HCT116 (cell line): Measurements from ENCODE around the gene HMGCS2. TPM values are rescaled to one million over a fixed set of nuclear protein-coding genes. Genes with fewer than 3 reads are reported as not detected.
"Not testable (repeated sequence)": the region's sequence is repeated elsewhere in the genome, so short reads cannot be mapped to it uniquely, and the experiment has no call there.

Source experiments
- ATAC-seq: fragments of 200-7000 bp; cut with Tn5 transposase; 2 replicates; pipeline ENCODE4 v1.9.1; 2020; ENCODE audit warnings: mild to moderate bottlenecking, moderate library complexity
- BruUV-seq: library from RNA; stranded (reverse); fragments of 400-500 nt; replicated peaks from 2 replicates; lab custom pipeline; 2021; lab: Mats Ljungman, UMichigan
- CTCF ChIA-PET: fragments of 300-600 bp; sonication (Branson Sonifier 250); formaldehyde crosslinking; loops from one replicate; lab custom pipeline; 2021; ENCODE audit warnings: antibody characterized with exemption; lab: Charles Lee
- POLR2A ChIA-PET: fragments of 300-600, 350-600 bp; sonication (Branson Sonifier 250); formaldehyde crosslinking; loops from one replicate; lab custom pipeline; 2021; ENCODE audit warnings: antibody characterized with exemption; lab: Charles Lee
- RAD21 ChIA-PET, 2 experiments: fragments of 300-600 bp; sonication (Branson Sonifier 250); formaldehyde crosslinking; loops; one replicate each; lab custom pipeline; 2023; ENCODE audit warnings: low total read pairs in 2 of 2; ENCODE audit not compliant: uncharacterized antibody in 2 of 2, unreplicated experiment in 2 of 2, low non-redundant PET in 1 of 2; lab: Charles Lee
- DNase-seq: peaks from one replicate; pipeline ENCODE4 v3.0.0-alpha.2; 2010; ENCODE audit warnings: low read depth, low spot score
- H2AFZ ChIP-seq: fragments of 200-600 bp; shearing (Covaris generic), sonication (generic); 2 replicates; pipeline ENCODE4 v1.6.1; 2017; ENCODE audit warnings: low read depth, mixed run types, mixed read lengths, antibody characterized with exemption, low read length; ENCODE audit not compliant: poor library complexity, severe bottlenecking
- H3K27ac ChIP-seq: 2 replicates; pipeline ENCODE4 v1.5.1; 2012; ENCODE audit warnings: low read depth, low read length
- H3K27me3 ChIP-seq: fragments of 200-600 bp; sonication (generic); 2 replicates; pipeline ENCODE4 v1.6.1; 2016; ENCODE audit warnings: mixed run types, low read length, mixed read lengths; ENCODE audit not compliant: insufficient read depth
- H3K36me3 ChIP-seq, 2 experiments: fragments of 200-500 bp in 1 of 2; fragments of 200-600 bp in 1 of 2; sonication (Bioruptor generic) in 1 of 2; sonication (generic) in 1 of 2; 2 replicates each; pipeline versions ENCODE4 v1.5.1 to v1.6.1; 2014 to 2016; ENCODE audit warnings: low read length in 2 of 2, inconsistent platforms in 1 of 2, mixed read lengths in 1 of 2, mixed run types in 1 of 2; ENCODE audit not compliant: insufficient read depth in 2 of 2, control insufficient read depth in 1 of 2
- H3K4me1 ChIP-seq, 2 experiments: fragments of 200-600 bp in 1 of 2; sonication (generic) in 1 of 2; 2 replicates each; pipeline versions ENCODE4 v1.5.1 to v1.6.1; 2012 to 2017; ENCODE audit warnings: low read length in 2 of 2, inconsistent platforms in 1 of 2, mild to moderate bottlenecking in 1 of 2, mixed read lengths in 1 of 2, mixed run types in 1 of 2, moderate library complexity in 1 of 2; ENCODE audit not compliant: insufficient read depth in 2 of 2, control insufficient read depth in 1 of 2
- H3K4me2 ChIP-seq: fragments of 200-600 bp; sonication (generic); 2 replicates; pipeline ENCODE4 v1.6.1; 2017; ENCODE audit warnings: mixed run types, low read length, mixed read lengths
- H3K4me3 ChIP-seq, 2 experiments: fragments of 200-600 bp in 1 of 2; sonication (generic) in 1 of 2; replicated peaks in 1 of 2; 2 replicates each; pipeline ENCODE4 v1.5.1; 2011 to 2016; ENCODE audit warnings: low read length in 2 of 2, control low read depth in 1 of 2, low read depth in 1 of 2, mild to moderate bottlenecking in 1 of 2, mixed read lengths in 1 of 2, mixed run types in 1 of 2
- H3K79me2 ChIP-seq: fragments of 200-600 bp; sonication (generic); 2 replicates; pipeline ENCODE4 v1.6.1; 2017; ENCODE audit warnings: mild to moderate bottlenecking, mixed run types, low read length, moderate library complexity, mixed read lengths; ENCODE audit not compliant: insufficient read depth
- H3K9ac ChIP-seq: fragments of 200-600 bp; sonication (generic); 2 replicates; pipeline ENCODE4 v1.6.1; 2016; ENCODE audit warnings: low read length, mixed read lengths
- H3K9me2 ChIP-seq: fragments of 200-600 bp; sonication (generic), shearing (Covaris generic); 2 replicates; pipeline ENCODE4 v1.6.1; 2017; ENCODE audit warnings: mixed run types, mild to moderate bottlenecking, moderate library complexity; ENCODE audit not compliant: insufficient read depth
- H3K9me3 ChIP-seq, 2 experiments: fragments of 200-500 bp in 1 of 2; fragments of 200-600 bp in 1 of 2; sonication (Bioruptor generic) in 1 of 2; sonication (generic) in 1 of 2; 2 replicates each; pipeline ENCODE4 v1.6.1; 2014 to 2017; ENCODE audit warnings: low read length in 2 of 2, mixed read lengths in 2 of 2, inconsistent platforms in 1 of 2, low read depth in 1 of 2, mild to moderate bottlenecking in 1 of 2, mixed run types in 1 of 2, moderate library complexity in 1 of 2; ENCODE audit not compliant: control insufficient read depth in 1 of 2, insufficient read depth in 1 of 2
- H4K20me1 ChIP-seq: fragments of 200-600 bp; sonication (generic), shearing (Covaris generic); 2 replicates; pipeline ENCODE4 v1.6.1; 2017; ENCODE audit warnings: mixed run types, mild to moderate bottlenecking, moderate library complexity; ENCODE audit not compliant: insufficient read depth
- CBX3 ChIP-seq: IDR thresholded peaks from 2 replicates; pipeline ENCODE4 v1.6.1; 2012; ENCODE audit warnings: low read depth
- EZH2 ChIP-seq: fragments of 200-600 bp; sonication (generic); IDR thresholded peaks from 2 replicates; pipeline ENCODE4 v1.6.1; 2017; ENCODE audit warnings: antibody characterized with exemption, mixed run types
- POLR2A ChIP-seq: IDR thresholded peaks from 2 replicates; pipeline ENCODE4 v1.7.0; 2011; ENCODE audit warnings: borderline replicate concordance; ENCODE audit not compliant: insufficient read depth, insufficient read length; ENCODE audit errors: extremely low read depth
- intact Hi-C: fragments of 100-400 bp; cut with micrococcal nuclease; formaldehyde crosslinking; loops from 2 replicates; pipeline ENCODE4 v1.10.0; 2022
- total RNA-seq: library from RNA; stranded (reverse); gene quantifications from one replicate; pipeline ENCODE4 v1.2.1, GENCODE V29; 2021; ENCODE audit not compliant: unreplicated experiment

Gene HMGCS2
- total RNA-seq, 1 experiment from 2014 or later: 0.20 TPM

DNA sequence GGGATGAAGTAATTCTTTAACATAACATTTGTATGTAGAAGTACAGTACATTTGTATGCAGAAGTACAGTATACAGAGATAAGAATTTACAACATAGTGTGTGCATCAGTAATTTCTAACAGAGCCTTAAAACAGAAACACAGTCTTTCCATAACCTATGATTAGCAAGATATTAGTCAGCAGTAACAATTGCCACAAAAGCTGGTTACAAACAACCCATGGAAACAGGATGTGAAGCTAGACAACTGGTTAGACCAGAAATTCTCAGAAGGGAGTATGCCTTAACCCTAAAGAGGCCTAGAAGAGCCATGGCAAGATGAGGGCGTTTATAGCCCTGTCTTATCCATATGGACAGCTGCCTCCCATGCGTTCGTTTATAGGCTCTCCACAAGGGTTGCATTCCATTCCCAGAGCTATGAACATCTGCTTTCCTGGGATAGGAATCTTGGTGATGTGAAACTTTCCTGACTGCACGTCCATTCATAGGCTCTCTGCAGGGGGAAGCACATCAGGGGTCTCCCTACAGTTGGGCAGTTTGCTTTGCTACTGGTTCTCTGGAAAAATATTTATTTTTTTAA, 17.9 kb upstream of the HMGCS2 start:
- DNase-seq, intact Hi-C loops, H3K9ac ChIP-seq, ATAC-seq, H4K20me1 ChIP-seq, H3K9me2 ChIP-seq, CTCF ChIA-PET, H3K9me3 ChIP-seq, H3K27ac ChIP-seq, H3K27me3 ChIP-seq, H3K4me2 ChIP-seq, POLR2A ChIA-PET, H2AFZ ChIP-seq, BruUV-seq, H3K36me3 ChIP-seq, H3K4me3 ChIP-seq, H3K4me1 ChIP-seq, H3K79me2 ChIP-seq, RAD21 ChIA-PET: not testable (repeated sequence)

DNA sequence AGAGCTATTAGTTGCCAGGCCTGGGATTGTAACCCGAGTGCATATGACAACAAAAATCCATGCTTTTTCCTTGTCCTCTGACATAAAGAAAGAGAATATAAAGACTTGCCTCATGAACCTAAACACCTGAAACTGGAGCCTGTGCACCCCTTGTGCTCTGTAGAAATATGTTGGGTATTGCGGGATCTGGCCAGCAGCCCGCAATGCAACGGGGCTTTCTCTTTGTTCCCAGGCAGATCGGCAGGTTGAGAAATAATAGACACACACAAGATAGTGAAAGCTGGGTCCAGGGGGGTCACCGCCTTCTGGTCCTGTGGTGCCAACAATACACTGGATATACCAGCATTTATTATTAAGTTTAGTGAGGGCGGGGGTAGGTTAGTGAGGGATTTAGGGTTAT, 17.3 kb upstream of the HMGCS2 start:
- BruUV-seq, H3K36me3 ChIP-seq, intact Hi-C loops, H3K4me1 ChIP-seq, H3K9ac ChIP-seq, H3K27me3 ChIP-seq, DNase-seq, H3K9me3 ChIP-seq, H3K9me2 ChIP-seq, ATAC-seq, POLR2A ChIA-PET, RAD21 ChIA-PET, CTCF ChIA-PET, H4K20me1 ChIP-seq, H3K79me2 ChIP-seq, H3K27ac ChIP-seq, H3K4me3 ChIP-seq, H2AFZ ChIP-seq, H3K4me2 ChIP-seq: not testable (repeated sequence)

GRCh38 chr1:119784191-119784781, 15.6 kb upstream of the HMGCS2 start:
- Histone ChIP-seq H3K9ac (no peak overlapping the region), H3K27ac (no peak overlapping the region), H3K4me3 (no peak overlapping the region), H3K9me2 (no peaks in the 10 kb centered on the region), H3K27me3 (no peaks in the 10 kb centered on the region), H3K36me3 (no peaks in the 10 kb centered on the region), H3K9me3 (no peaks in the 10 kb centered on the region), H4K20me1 (no peaks in the 10 kb centered on the region), H3K4me2 (no peak overlapping the region), H3K79me2 (no peaks in the 10 kb centered on the region), H2AFZ (no peak overlapping the region), H3K4me1 (no peaks in the 10 kb centered on the region)
- no TSS peak for BruUV-seq
- ATAC-seq (no peak), DNase-seq (no peak)
- ChIA-PET RAD21 (no interaction called here), POLR2A (no interaction called here), CTCF (interaction anchor here (1.1 kb wide), 1 partner anchor 25 kb away, joined by 3 read pairs; no protein-coding TSS in a partner anchor)
- TF ChIP-seq POLR2A: no peak
- no peak for TF ChIP-seq CBX3
- TF ChIP-seq EZH2: no peak
- intact Hi-C loops: no loop called here
